SU-DHL-6 (cell line): Measurements from ENCODE around the gene PRRC2C.

Source experiments
- H2AFZ ChIP-seq: fragments of 200-600 bp; sonication (generic); 2 replicates; pipeline ENCODE4 v1.6.1; 2014; ENCODE audit warnings: low read depth, mild to moderate bottlenecking, moderate library complexity, mixed read lengths, antibody characterized with exemption, low read length; ENCODE audit not compliant: severe bottlenecking
- H3F3A ChIP-seq: fragments of 200-600 bp; shearing (Covaris generic); 2 replicates; pipeline ENCODE4 v1.6.0; 2016; ENCODE audit warnings: antibody characterized with exemption, mild to moderate bottlenecking; ENCODE audit not compliant: insufficient read depth
- H3K27ac ChIP-seq: fragments of 200-600 bp; sonication (generic); 2 replicates; pipeline ENCODE4 v1.5.1; 2016; ENCODE audit warnings: low read depth, mild to moderate bottlenecking, low read length, moderate library complexity, mixed read lengths
- H3K27me3 ChIP-seq: fragments of 200-600 bp; sonication (generic), shearing (Covaris generic); 2 replicates; pipeline ENCODE4 v1.6.0; 2014; ENCODE audit warnings: mild to moderate bottlenecking, low read length
- H3K36me3 ChIP-seq: fragments of 200-600 bp; sonication (generic); 2 replicates; pipeline ENCODE4 v1.6.1; 2014; ENCODE audit warnings: mild to moderate bottlenecking, low read length, mixed read lengths
- H3K4me2 ChIP-seq: fragments of 300-600, 200-600 bp; shearing (Covaris generic), sonication (generic); 2 replicates; pipeline ENCODE4 v1.6.0; 2014; ENCODE audit warnings: low read length, low read depth, mild to moderate bottlenecking; ENCODE audit not compliant: poor library complexity, severe bottlenecking
- H3K4me3 ChIP-seq: fragments of 200-600 bp; sonication (generic); 2 replicates; pipeline ENCODE4 v1.5.1; 2014; ENCODE audit warnings: antibody characterized with exemption, low read length, mild to moderate bottlenecking, mixed read lengths; ENCODE audit not compliant: insufficient read depth, poor library complexity, severe bottlenecking
- H3K79me2 ChIP-seq: fragments of 200-600 bp; sonication (generic); 2 replicates; pipeline ENCODE4 v1.6.1; 2014; ENCODE audit warnings: mild to moderate bottlenecking, low read length, moderate library complexity; ENCODE audit not compliant: insufficient read depth
- H3K9ac ChIP-seq: fragments of 200-600 bp; sonication (generic); 2 replicates; pipeline ENCODE4 v1.7.0; 2014; ENCODE audit warnings: mild to moderate bottlenecking, low read length
- H3K9me2 ChIP-seq: fragments of 200-600 bp; sonication (generic); replicated peaks from 2 replicates; pipeline ENCODE4 v1.6.1; 2014; ENCODE audit warnings: low read length; ENCODE audit not compliant: insufficient read depth
- H3K9me3 ChIP-seq: fragments of 200-600 bp; sonication (generic); 2 replicates; pipeline ENCODE4 v1.6.1; 2014; ENCODE audit warnings: low read length, mixed read lengths; ENCODE audit not compliant: insufficient read depth
- H4K20me1 ChIP-seq: fragments of 200-600 bp; sonication (generic); 2 replicates; pipeline ENCODE4 v1.6.1; 2014; ENCODE audit warnings: low read depth, mild to moderate bottlenecking, antibody characterized with exemption, low read length, moderate library complexity, mixed read lengths
- EZH2phosphoT487 ChIP-seq: fragments of 200-600 bp; sonication (generic), shearing (Covaris generic); conservative IDR thresholded peaks from 2 replicates; pipeline ENCODE4 v1.6.1; 2018; ENCODE audit warnings: mild to moderate bottlenecking, antibody characterized with exemption, low read length, moderate library complexity, mixed read lengths
- TF ChIP-seq, protein P1 (sequence below): fragments of 200-600 bp; sonication (generic); IDR thresholded peaks from one replicate; pipeline ENCODE4 v1.5.1; 2017; ENCODE audit warnings: antibody characterized with exemption, mild to moderate bottlenecking, low read length, moderate library complexity; ENCODE audit not compliant: insufficient read depth, poor library complexity, severe bottlenecking

PRRC2C gene

GRCh38 chr1:171590022-171590421, 104.7 kb downstream of the PRRC2C start:
- H2AFZ ChIP-seq = no peak overlapping the region
- TF ChIP-seq EZH2phosphoT487 = no peak
- TF ChIP-seq, protein P1, sequence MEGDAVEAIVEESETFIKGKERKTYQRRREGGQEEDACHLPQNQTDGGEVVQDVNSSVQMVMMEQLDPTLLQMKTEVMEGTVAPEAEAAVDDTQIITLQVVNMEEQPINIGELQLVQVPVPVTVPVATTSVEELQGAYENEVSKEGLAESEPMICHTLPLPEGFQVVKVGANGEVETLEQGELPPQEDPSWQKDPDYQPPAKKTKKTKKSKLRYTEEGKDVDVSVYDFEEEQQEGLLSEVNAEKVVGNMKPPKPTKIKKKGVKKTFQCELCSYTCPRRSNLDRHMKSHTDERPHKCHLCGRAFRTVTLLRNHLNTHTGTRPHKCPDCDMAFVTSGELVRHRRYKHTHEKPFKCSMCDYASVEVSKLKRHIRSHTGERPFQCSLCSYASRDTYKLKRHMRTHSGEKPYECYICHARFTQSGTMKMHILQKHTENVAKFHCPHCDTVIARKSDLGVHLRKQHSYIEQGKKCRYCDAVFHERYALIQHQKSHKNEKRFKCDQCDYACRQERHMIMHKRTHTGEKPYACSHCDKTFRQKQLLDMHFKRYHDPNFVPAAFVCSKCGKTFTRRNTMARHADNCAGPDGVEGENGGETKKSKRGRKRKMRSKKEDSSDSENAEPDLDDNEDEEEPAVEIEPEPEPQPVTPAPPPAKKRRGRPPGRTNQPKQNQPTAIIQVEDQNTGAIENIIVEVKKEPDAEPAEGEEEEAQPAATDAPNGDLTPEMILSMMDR = no peak
- H3K4me3 ChIP-seq = no peak overlapping the region
- H3K27me3 ChIP-seq = no peaks in the 10 kb centered on the region
- H3K9me3 ChIP-seq = no peaks in the 10 kb centered on the region
- H3K4me2 ChIP-seq = no peak overlapping the region
- no peak overlapping the region for H3K27ac ChIP-seq
- no peaks in the 10 kb centered on the region for H4K20me1 ChIP-seq
- no peaks in the 10 kb centered on the region for H3K9me2 ChIP-seq
- H3F3A ChIP-seq = 0 out of 2 replicates have a peak, but pooled peaks cover under 1% of the 10 kb centered on the region
- no peaks in the 10 kb centered on the region for H3K79me2 ChIP-seq
- H3K36me3 ChIP-seq = peaks cover 64% of the 10 kb centered on the region
- H3K9ac ChIP-seq = no peak overlapping the region

DNA sequence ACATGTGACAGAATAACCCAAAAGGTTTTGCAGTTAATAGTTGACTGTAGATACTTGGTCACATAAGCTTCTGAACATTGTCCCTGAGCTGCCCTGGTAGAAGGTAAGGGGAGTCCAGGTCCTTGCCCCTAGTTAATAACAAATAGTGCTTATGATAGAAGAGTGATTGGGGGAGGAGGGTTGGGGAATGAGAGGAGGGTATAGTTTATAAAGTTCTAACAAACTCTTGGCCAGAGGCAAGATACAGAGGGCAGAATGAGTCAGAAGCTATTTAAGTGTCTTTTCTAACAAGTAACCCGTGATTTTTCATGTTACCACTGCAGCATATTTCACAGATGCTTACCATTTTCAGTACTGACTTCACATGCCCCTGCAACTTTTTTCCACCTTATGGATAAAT, 110.0 kb downstream of the PRRC2C start:
- no peaks in the 10 kb centered on the region for H3K27me3 ChIP-seq
- no peaks in the 10 kb centered on the region for H3K9me3 ChIP-seq
- H2AFZ ChIP-seq = no peak overlapping the region
- H3F3A ChIP-seq = peaks cover 22% of the 10 kb centered on the region
- H3K9me2 ChIP-seq = no peaks in the 10 kb centered on the region
- H4K20me1 ChIP-seq = no peaks in the 10 kb centered on the region
- H3K4me2 ChIP-seq = no peak overlapping the region
- no peak overlapping the region for H3K27ac ChIP-seq
- no peak for TF ChIP-seq EZH2phosphoT487
- TF ChIP-seq, protein P1 = no peak
- H3K36me3 ChIP-seq = peaks cover 20% of the 10 kb centered on the region
- H3K9ac ChIP-seq = no peak overlapping the region
- H3K4me3 ChIP-seq = no peak overlapping the region
- no peaks in the 10 kb centered on the region for H3K79me2 ChIP-seq

GRCh38 chr1:171596119-171596518, 110.8 kb downstream of the PRRC2C start:
- peaks cover 22% of the 10 kb centered on the region for H3F3A ChIP-seq
- no peak overlapping the region for H3K4me2 ChIP-seq
- TF ChIP-seq, protein P1 = no peak
- no peak for TF ChIP-seq EZH2phosphoT487
- H3K36me3 ChIP-seq = peaks cover 12% of the 10 kb centered on the region
- no peak overlapping the region for H3K9ac ChIP-seq
- no peaks in the 10 kb centered on the region for H3K9me3 ChIP-seq
- H3K4me3 ChIP-seq = no peak overlapping the region
- no peaks in the 10 kb centered on the region for H4K20me1 ChIP-seq
- H3K9me2 ChIP-seq = no peaks in the 10 kb centered on the region
- no peak overlapping the region for H3K27ac ChIP-seq
- H2AFZ ChIP-seq = no peak overlapping the region
- no peaks in the 10 kb centered on the region for H3K79me2 ChIP-seq
- H3K27me3 ChIP-seq = no peaks in the 10 kb centered on the region
